Jurkat, Clone E6-1 (cell line): ENCODE data around the gene TRPM3.
"Not testable (repeated sequence)": the region's sequence is repeated elsewhere in the genome, so short reads cannot be mapped to it uniquely, and the experiment has no call there.

Experiments used
- DNase-seq: peaks from one replicate; pipeline ENCODE4 v3.0.0-alpha.2; 2011; ENCODE audit warnings: low read depth, low spot score
- H3K4me3 ChIP-seq: 2 replicates; pipeline ENCODE4 v1.5.1; 2011; ENCODE audit warnings: mild to moderate bottlenecking, low read length, control low read depth, moderate library complexity

Gene TRPM3

GRCh38 chr9:70656281-70656680 is 465.1 kb downstream of the TRPM3 start:
- DNase-seq: no peak
- H3K4me3 ChIP-seq: no peak overlapping the region

- no peak for DNase-seq
- H3K4me3 ChIP-seq: no peak overlapping the region
These were observed 467.3 kb downstream of the TRPM3 start for GRCh38 chr9:70654144-70654543.

GRCh38 chr9:70644627-70645026 is 476.8 kb downstream of the TRPM3 start:
- not testable (repeated sequence) for DNase-seq, H3K4me3 ChIP-seq

- no peak for DNase-seq
- H3K4me3 ChIP-seq: no peak overlapping the region
These were observed 479.1 kb downstream of the TRPM3 start for GRCh38 chr9:70642341-70642740.

- H3K4me3 ChIP-seq: no peak overlapping the region
- DNase-seq: no peak
These were observed 479.8 kb downstream of the TRPM3 start for GRCh38 chr9:70641631-70642030.

GRCh38 chr9:70641031-70641430 is 480.4 kb downstream of the TRPM3 start:
- DNase-seq: no peak
- no peak overlapping the region for H3K4me3 ChIP-seq

GRCh38 chr9:70639853-70640814 is 481.3 kb downstream of the TRPM3 start:
- H3K4me3 ChIP-seq: no peak overlapping the region
- DNase-seq: peak; percentile 41

- no peak overlapping the region for H3K4me3 ChIP-seq
- DNase-seq: no peak
These were observed 485.6 kb downstream of the TRPM3 start for GRCh38 chr9:70635790-70636189.

GRCh38 chr9:70634696-70635095 is 486.7 kb downstream of the TRPM3 start:
- H3K4me3 ChIP-seq: no peak overlapping the region
- no peak for DNase-seq

GRCh38 chr9:70630971-70631370 is 490.4 kb downstream of the TRPM3 start:
- H3K4me3 ChIP-seq: no peak overlapping the region
- DNase-seq: no peak

GRCh38 chr9:70629080-70629685 is 492.2 kb downstream of the TRPM3 start:
- DNase-seq, H3K4me3 ChIP-seq: not testable (repeated sequence)

- no peak for DNase-seq
- H3K4me3 ChIP-seq: no peak overlapping the region
These were observed 496.3 kb downstream of the TRPM3 start for GRCh38 chr9:70625078-70625477.

GRCh38 chr9:70618784-70619183 is 502.6 kb downstream of the TRPM3 start:
- DNase-seq: no peak
- no peak overlapping the region for H3K4me3 ChIP-seq

GRCh38 chr9:70617033-70617828 is 504.2 kb downstream of the TRPM3 start:
- no peak for DNase-seq
- no peak overlapping the region for H3K4me3 ChIP-seq

- no peak for DNase-seq
- H3K4me3 ChIP-seq: no peak overlapping the region
These were observed 505.0 kb downstream of the TRPM3 start for GRCh38 chr9:70616228-70616990.

GRCh38 chr9:70615464-70616138 is 505.8 kb downstream of the TRPM3 start:
- DNase-seq: no peak
- no peak overlapping the region for H3K4me3 ChIP-seq

- no peak overlapping the region for H3K4me3 ChIP-seq
- DNase-seq: no peak
These were observed 506.5 kb downstream of the TRPM3 start for GRCh38 chr9:70614786-70615463.
